HG03139 (cell line): ENCODE data around the gene PPP1R17.
A peak's percentile ranks its signal among the peaks of the same experiment; 100 is the strongest.

Experiments used
- ATAC-seq: cut with Tn5 transposase; IDR thresholded peaks from one replicate; pipeline ENCODE4 v1.9.1; 2021; ENCODE audit not compliant: unreplicated experiment

Gene PPP1R17

GRCh38 chr7:31687024-31687748 is at the start of gene PPP1R17:
Gene PPP1R17 (plus strand): TSS chr7:31687215. CDS start chr7:31692442, 5,227 bp downstream.
- ATAC-seq: no peak

GRCh38 chr7:31640381-31640780 is 46.6 kb upstream of the PPP1R17 start:
- no peak for ATAC-seq

- ATAC-seq: no peak
These were observed 44.3 kb upstream of the PPP1R17 start for GRCh38 chr7:31642681-31643115.

- ATAC-seq: no peak
These were observed 40.1 kb upstream of the PPP1R17 start for GRCh38 chr7:31646942-31647341.

GRCh38 chr7:31647511-31647910 is 39.5 kb upstream of the PPP1R17 start:
- no peak for ATAC-seq

- no peak for ATAC-seq
These were observed 38.7 kb upstream of the PPP1R17 start for GRCh38 chr7:31648288-31648687.

GRCh38 chr7:31648880-31649279 is 38.1 kb upstream of the PPP1R17 start:
- ATAC-seq: no peak

- no peak for ATAC-seq
These were observed 35.6 kb upstream of the PPP1R17 start for GRCh38 chr7:31651234-31652062.

GRCh38 chr7:31652063-31652326 is 35.0 kb upstream of the PPP1R17 start:
- ATAC-seq: no peak

- no peak for ATAC-seq
These were observed 23.9 kb upstream of the PPP1R17 start for GRCh38 chr7:31663072-31663471.

GRCh38 chr7:31664890-31665289 is 22.1 kb upstream of the PPP1R17 start:
- no peak for ATAC-seq

- ATAC-seq: no peak
These were observed 21.5 kb upstream of the PPP1R17 start for GRCh38 chr7:31665546-31665945.

GRCh38 chr7:31669461-31669860 is 17.6 kb upstream of the PPP1R17 start:
- ATAC-seq: no peak

- ATAC-seq: no peak
These were observed 7.3 kb upstream of the PPP1R17 start for GRCh38 chr7:31679574-31680305.

GRCh38 chr7:31683445-31684225 is 3.4 kb upstream of the PPP1R17 start:
- no peak for ATAC-seq

- peak; percentile 96 for ATAC-seq
These were observed 1.4 kb downstream of the PPP1R17 start for GRCh38 chr7:31688372-31688771.

GRCh38 chr7:31688996-31689395 is 2.0 kb downstream of the PPP1R17 start:
- ATAC-seq: no peak

- no peak for ATAC-seq
These were observed 3.9 kb downstream of the PPP1R17 start for GRCh38 chr7:31690935-31691334.

- no peak for ATAC-seq
These were observed 5.4 kb downstream of the PPP1R17 start for GRCh38 chr7:31692451-31692850.

- ATAC-seq: no peak
These were observed 5.9 kb downstream of the PPP1R17 start for GRCh38 chr7:31692871-31693270.
